HepG2 (cell line): ENCODE data around the gene PSMD1. TPM values are rescaled to one million over a fixed set of nuclear protein-coding genes. Genes with fewer than 3 reads are reported as not detected.

Experiments used
- ATAC-seq: fragments of 200-7000 bp; cut with Tn5 transposase; 3 replicates; pipeline ENCODE4 v1.9.1; 2020; ENCODE audit warnings: mild to moderate bottlenecking, moderate library complexity
- BruUV-seq: library from RNA; stranded (reverse); fragments of 400-500 nt; replicated peaks from 2 replicates; lab custom pipeline; 2021; lab: Mats Ljungman, UMichigan
- CTCF ChIA-PET: fragments of 300-600 bp; formaldehyde crosslinking; extraction: SDS; loops from one replicate; lab custom pipeline; 2021; ENCODE audit warnings: low total read pairs, inconsistent platforms, low intra/inter-chr PET ratio; lab: Yijun Ruan, JAX
- POLR2A ChIA-PET: fragments of 350-600 bp; sonication (Branson Sonifier 250); formaldehyde crosslinking; loops from one replicate; lab custom pipeline; 2020; ENCODE audit warnings: antibody characterized with exemption, inconsistent platforms; lab: Yijun Ruan, JAX
- DNase-seq: peaks from one replicate; pipeline ENCODE4 v3.0.0-alpha.2; 2015; ENCODE audit warnings: low spot score
- FAIRE-seq: peaks from 3 replicates; lab custom pipeline; 2011; peaks lifted over from hg19 to GRCh38; lab: Jason Lieb, UNC
- H2AFZ ChIP-seq: one replicate; pipeline ENCODE4 v1.6.1; 2011; ENCODE audit warnings: low read length, inconsistent platforms
- H3K27ac ChIP-seq: fragments of 300-600 bp; 3 replicates; pipeline ENCODE4 v1.8.0; 2011; ENCODE audit warnings: mixed run types, mild to moderate bottlenecking, mixed read lengths, low read length, inconsistent platforms; ENCODE audit not compliant: insufficient read depth; ENCODE audit errors: extremely low read length
- H3K27me3 ChIP-seq, 2 experiments: fragments of 200-600 bp in 1 of 2; 2 replicates in 1 of 2; 3 replicates in 1 of 2; pipeline versions ENCODE4 v1.6.0 to v1.8.0; 2011; ENCODE audit warnings: low read length in 2 of 2, mild to moderate bottlenecking in 2 of 2, moderate library complexity in 2 of 2, inconsistent platforms in 1 of 2; ENCODE audit not compliant: insufficient read depth in 2 of 2, control insufficient read depth in 1 of 2
- H3K36me3 ChIP-seq, 2 experiments: fragments of 200-600 bp in 1 of 2; replicated peaks in 1 of 2; 2 replicates in 1 of 2; 3 replicates in 1 of 2; pipeline versions ENCODE4 v1.5.1 to v1.8.0; 2011; ENCODE audit warnings: low read length in 2 of 2, inconsistent platforms in 1 of 2; ENCODE audit not compliant: insufficient read depth in 2 of 2, control insufficient read depth in 1 of 2
- H3K4me1 ChIP-seq: 2 replicates; pipeline ENCODE4 v1.5.1; 2012; ENCODE audit warnings: low read length, inconsistent platforms; ENCODE audit not compliant: insufficient read depth
- H3K4me2 ChIP-seq: 2 replicates; pipeline ENCODE4 v1.6.0; 2011; ENCODE audit warnings: low read depth, low read length, inconsistent platforms
- H3K4me3 ChIP-seq, 3 experiments: fragments of 200-600 bp in 1 of 3; sonication (generic), shearing (Covaris generic) in 1 of 3; replicated peaks in 1 of 3; 2 replicates each; pipeline ENCODE4 v1.5.1; 2011 to 2016; ENCODE audit warnings: low read length in 3 of 3, inconsistent platforms in 2 of 3, low read depth in 2 of 3, mild to moderate bottlenecking in 2 of 3, control low read depth in 1 of 3, mixed read lengths in 1 of 3; ENCODE audit not compliant: insufficient read depth in 1 of 3
- H3K79me2 ChIP-seq: one replicate; pipeline ENCODE4 v1.6.1; 2011; ENCODE audit warnings: low read length, inconsistent platforms; ENCODE audit not compliant: insufficient read depth
- H3K9ac ChIP-seq: 2 replicates; pipeline ENCODE4 v1.6.0; 2011; ENCODE audit warnings: mild to moderate bottlenecking, low read depth, low read length, inconsistent platforms; ENCODE audit not compliant: insufficient read depth
- H3K9me3 ChIP-seq: 2 replicates; pipeline ENCODE4 v1.5.1; 2012; ENCODE audit warnings: mild to moderate bottlenecking, low read length
- H4K20me1 ChIP-seq: 2 replicates; pipeline ENCODE4 v1.6.0; 2011; ENCODE audit warnings: inconsistent platforms, mild to moderate bottlenecking, low read length, moderate library complexity; ENCODE audit not compliant: insufficient read depth
- CC2D1A ChIP-seq: sonication (generic); formaldehyde crosslinking; IDR thresholded peaks from 2 replicates; pipeline ENCODE4 v1.8.1; 2023; ENCODE audit warnings: mild to moderate bottlenecking, missing genetic modification reagents
- GABPA ChIP-seq, 2 experiments: IDR thresholded peaks; 2 replicates each; pipeline ENCODE4 v1.6.1; 2011 to 2016; ENCODE audit warnings: low read depth in 2 of 2, low read length in 1 of 2, missing biosample characterization in 1 of 2, missing genetic modification characterization in 1 of 2
- GFI1 ChIP-seq: sonication (generic); formaldehyde crosslinking; IDR thresholded peaks from 2 replicates; pipeline ENCODE4 v1.5.0; 2020; ENCODE audit warnings: missing genetic modification reagents, mild to moderate bottlenecking, borderline replicate concordance
- HMG20A ChIP-seq: IDR thresholded peaks from 2 replicates; pipeline ENCODE4 v1.6.1; 2016; ENCODE audit warnings: borderline replicate concordance
- IRX3 ChIP-seq: sonication (generic); formaldehyde crosslinking; IDR thresholded peaks from 2 replicates; pipeline ENCODE4 v1.8.1; 2023; ENCODE audit warnings: mild to moderate bottlenecking, low read depth, missing genetic modification reagents, borderline replicate concordance
- POLR2AphosphoS2 ChIP-seq: IDR thresholded peaks from 2 replicates; pipeline ENCODE4 v1.6.1; 2011; ENCODE audit warnings: low read depth, low read length, improper control_type of control experiment
- SMAD3 ChIP-seq: sonication (generic); formaldehyde crosslinking; IDR thresholded peaks from 2 replicates; pipeline ENCODE4 v1.4.0; 2020; ENCODE audit warnings: missing genetic modification reagents
- TEAD3 ChIP-seq: optimal IDR thresholded peaks from 2 replicates; pipeline ENCODE3; 2016; ENCODE audit warnings: borderline replicate concordance
- ZFAT ChIP-seq: sonication (generic); formaldehyde crosslinking; conservative IDR thresholded peaks from 2 replicates; pipeline ENCODE4 v1.8.1; 2023; ENCODE audit warnings: missing genetic modification reagents, inconsistent platforms
- ZNF24 ChIP-seq: fragments of 450-650 bp; IDR thresholded peaks from 2 replicates; pipeline ENCODE4 v1.6.1; 2017; ENCODE audit warnings: antibody characterized with exemption, mild to moderate bottlenecking
- WGBS: methylation state at CpG from one replicate; pipeline ENCODE4 v1.1.6; 2017; ENCODE audit warnings: low lambda C conversion rate; 5-methylcytosine and 5-hydroxymethylcytosine counted together
- in situ Hi-C: cut with HindIII; loops from 2 replicates; pipeline ENCODE4 v1.10.0; 2017; ENCODE audit warnings: low pct_unique_long_range_greater_than_20kb; ENCODE audit not compliant: extremely low pct_ligation_motif_present
- intact Hi-C: fragments of 100-400 bp; cut with micrococcal nuclease; formaldehyde crosslinking; loops from one replicate; pipeline ENCODE4 v1.10.0; 2022; ENCODE audit not compliant: unreplicated experiment
- polyA plus RNA-seq, 8 experiments: library from polyadenylated mRNA; depleted of rRNA in 3 of 8; stranded (reverse) in 7 of 8; unstranded in 1 of 8; fragments of >200 nt; fragmentation: Illumina TruSeq in 4 of 8; extraction: Trizol in 4 of 8; gene quantifications; 2 replicates each; pipeline versions ENCODE4 v1.2.1 to v1.2.3, GENCODE V29; 2011 to 2016; ENCODE audit warnings: low read depth in 4 of 8, missing spikeins in 1 of 8, mixed read lengths in 1 of 8; ENCODE audit not compliant: insufficient read depth in 1 of 8
- total RNA-seq, 5 experiments: library from RNA; depleted of rRNA; stranded (reverse); fragments of >200 nt; fragmentation: Illumina TruSeq; extraction: Trizol; gene quantifications; 2 replicates each; pipeline ENCODE4 v1.2.3, GENCODE V29; 2016; ENCODE audit warnings: low read depth in 1 of 5
- TF ChIP-seq, protein P1 (sequence below): sonication (generic); formaldehyde crosslinking; conservative IDR thresholded peaks from 2 replicates; pipeline ENCODE4 v1.8.0; 2022; ENCODE audit warnings: missing genetic modification reagents
- TF ChIP-seq, protein P2 (sequence below): sonication (generic); formaldehyde crosslinking; conservative IDR thresholded peaks from 2 replicates; pipeline ENCODE4 v1.4.0; 2020; ENCODE audit warnings: missing genetic modification reagents
- TF ChIP-seq, protein P3 (sequence below): sonication (generic); formaldehyde crosslinking; IDR thresholded peaks from 2 replicates; pipeline ENCODE4 v1.5.0; 2020; ENCODE audit warnings: missing genetic modification reagents

The PSMD1 gene
- total and polyA plus RNA-seq, 2 of the 13 experiments (the other 11 are each of a cell fraction or from before 2014, with no cell fraction given), result 136 to 191 TPM

DNA sequence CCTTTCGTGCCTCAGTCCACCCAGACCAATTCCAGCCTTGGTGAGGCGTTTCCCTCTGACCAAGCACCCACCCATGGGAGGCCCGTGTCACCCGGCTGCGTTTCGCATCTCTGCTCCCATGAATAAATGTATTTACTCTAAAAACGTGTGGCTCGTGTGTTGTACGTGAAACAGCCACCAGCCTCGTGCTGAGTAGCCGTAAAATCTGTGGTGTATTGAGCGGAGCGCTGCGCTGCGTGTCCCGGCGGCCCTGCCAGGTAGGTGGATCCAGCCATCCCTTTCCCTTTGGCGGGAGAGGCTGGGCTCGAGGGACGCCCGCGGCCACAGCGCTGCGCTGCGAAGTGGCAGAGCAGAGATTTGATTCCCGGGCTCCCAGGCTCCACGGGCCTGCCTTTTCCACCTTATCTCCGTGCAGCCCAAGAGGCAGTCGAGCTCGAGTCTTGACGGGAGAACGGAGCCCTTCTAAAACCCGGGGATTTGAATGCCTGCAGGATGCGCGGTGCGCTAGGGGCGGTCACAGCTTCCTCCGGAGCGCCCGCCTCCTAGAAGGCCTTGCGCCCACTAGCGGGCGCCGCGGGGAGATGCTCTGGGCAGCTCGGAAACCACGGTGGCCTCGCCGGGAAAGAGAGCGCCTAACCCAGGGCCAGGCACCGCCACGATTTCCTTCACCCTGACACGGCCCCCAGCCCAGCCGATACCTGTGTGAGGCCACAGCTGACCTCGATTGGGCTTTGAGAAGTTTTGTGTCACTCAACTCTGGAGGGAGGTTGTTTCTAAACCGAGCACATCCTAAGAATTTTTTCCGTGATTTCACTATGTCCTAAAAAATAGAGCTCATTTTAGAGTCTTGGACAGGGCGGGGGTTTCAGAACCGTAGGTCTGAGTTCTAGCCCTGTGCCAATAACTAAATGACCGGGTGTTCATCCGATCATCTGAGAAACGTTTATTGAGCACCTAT is 3.9 kb upstream of the PSMD1 start (continued):
- TF ChIP-seq GABPA (IDR thresholded peaks at IDR 0.05; ENCODE audit: low read depth, low read length), result no peak
- TF ChIP-seq GABPA (CRISPR knock-in tag; IDR thresholded peaks at IDR 0.05; ENCODE audit: low read depth), result peak; percentile 79
- peak; percentile 96 for TF ChIP-seq SMAD3 (CRISPR knock-in tag)
- TF ChIP-seq, protein P1, sequence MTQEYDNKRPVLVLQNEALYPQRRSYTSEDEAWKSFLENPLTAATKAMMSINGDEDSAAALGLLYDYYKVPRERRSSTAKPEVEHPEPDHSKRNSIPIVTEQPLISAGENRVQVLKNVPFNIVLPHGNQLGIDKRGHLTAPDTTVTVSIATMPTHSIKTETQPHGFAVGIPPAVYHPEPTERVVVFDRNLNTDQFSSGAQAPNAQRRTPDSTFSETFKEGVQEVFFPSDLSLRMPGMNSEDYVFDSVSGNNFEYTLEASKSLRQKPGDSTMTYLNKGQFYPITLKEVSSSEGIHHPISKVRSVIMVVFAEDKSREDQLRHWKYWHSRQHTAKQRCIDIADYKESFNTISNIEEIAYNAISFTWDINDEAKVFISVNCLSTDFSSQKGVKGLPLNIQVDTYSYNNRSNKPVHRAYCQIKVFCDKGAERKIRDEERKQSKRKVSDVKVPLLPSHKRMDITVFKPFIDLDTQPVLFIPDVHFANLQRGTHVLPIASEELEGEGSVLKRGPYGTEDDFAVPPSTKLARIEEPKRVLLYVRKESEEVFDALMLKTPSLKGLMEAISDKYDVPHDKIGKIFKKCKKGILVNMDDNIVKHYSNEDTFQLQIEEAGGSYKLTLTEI, result no peak
- peak; percentile 12; the same call in 1 of the 2 replicates for TF ChIP-seq HMG20A
- no peak for TF ChIP-seq CC2D1A (CRISPR knock-in tag)
- TF ChIP-seq ZNF24, result peak; percentile 76; the same call in 1 of the 2 replicates

DNA sequence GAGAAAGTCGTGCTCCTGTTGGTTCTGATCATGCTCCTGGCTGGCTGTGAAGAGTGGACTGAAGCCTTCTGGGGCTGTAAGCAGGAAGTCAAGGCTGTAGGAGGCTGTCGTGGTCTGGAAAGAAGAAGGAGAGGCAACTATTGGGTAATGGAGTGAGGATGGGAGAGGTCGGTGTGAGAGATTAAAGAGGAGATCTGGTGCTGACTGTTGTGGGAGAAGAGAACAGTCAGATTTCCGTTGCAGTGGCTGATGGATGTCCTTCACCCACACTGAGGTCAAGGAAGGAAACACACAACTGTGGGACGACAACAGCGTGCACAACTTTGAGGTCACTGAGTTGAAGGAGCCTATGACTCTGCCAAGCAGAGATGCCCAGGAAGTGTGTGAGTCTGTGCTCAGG is 2.8 kb upstream of the PSMD1 start:
- CTCF ChIA-PET, result interaction anchor here (1.2 to 4.3 kb wide), 3 partner anchors 16 to 67 kb away, joined by 4 to 25 read pairs (median 4); partner anchors contain the start of gene C2orf72
- intact Hi-C loops, result loop anchor here (5.0 to 10.0 kb wide), 2 partner anchors 189 to 408 kb away; partner anchors contain the start of genes ITM2C and NCL
- Histone ChIP-seq H3K27me3 (no peaks in the 10 kb centered on the region; a peak in 1 of 5 replicates), H3K27ac (no peak overlapping the region), H3K36me3 (no peaks in the 10 kb centered on the region)
- no peak for DNase-seq
- TF ChIP-seq ZFAT (CRISPR knock-in tag) (no peak), GFI1 (CRISPR knock-in tag) (no peak), POLR2AphosphoS2 (0 out of 2 replicates have a peak, but pooled peaks have one; percentile 58), IRX3 (CRISPR knock-in tag) (no peak), TEAD3 (no peak)
- TF ChIP-seq, protein P2, sequence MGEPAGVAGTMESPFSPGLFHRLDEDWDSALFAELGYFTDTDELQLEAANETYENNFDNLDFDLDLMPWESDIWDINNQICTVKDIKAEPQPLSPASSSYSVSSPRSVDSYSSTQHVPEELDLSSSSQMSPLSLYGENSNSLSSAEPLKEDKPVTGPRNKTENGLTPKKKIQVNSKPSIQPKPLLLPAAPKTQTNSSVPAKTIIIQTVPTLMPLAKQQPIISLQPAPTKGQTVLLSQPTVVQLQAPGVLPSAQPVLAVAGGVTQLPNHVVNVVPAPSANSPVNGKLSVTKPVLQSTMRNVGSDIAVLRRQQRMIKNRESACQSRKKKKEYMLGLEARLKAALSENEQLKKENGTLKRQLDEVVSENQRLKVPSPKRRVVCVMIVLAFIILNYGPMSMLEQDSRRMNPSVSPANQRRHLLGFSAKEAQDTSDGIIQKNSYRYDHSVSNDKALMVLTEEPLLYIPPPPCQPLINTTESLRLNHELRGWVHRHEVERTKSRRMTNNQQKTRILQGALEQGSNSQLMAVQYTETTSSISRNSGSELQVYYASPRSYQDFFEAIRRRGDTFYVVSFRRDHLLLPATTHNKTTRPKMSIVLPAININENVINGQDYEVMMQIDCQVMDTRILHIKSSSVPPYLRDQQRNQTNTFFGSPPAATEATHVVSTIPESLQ (CRISPR knock-in tag), result no peak
- TF ChIP-seq, protein P3, sequence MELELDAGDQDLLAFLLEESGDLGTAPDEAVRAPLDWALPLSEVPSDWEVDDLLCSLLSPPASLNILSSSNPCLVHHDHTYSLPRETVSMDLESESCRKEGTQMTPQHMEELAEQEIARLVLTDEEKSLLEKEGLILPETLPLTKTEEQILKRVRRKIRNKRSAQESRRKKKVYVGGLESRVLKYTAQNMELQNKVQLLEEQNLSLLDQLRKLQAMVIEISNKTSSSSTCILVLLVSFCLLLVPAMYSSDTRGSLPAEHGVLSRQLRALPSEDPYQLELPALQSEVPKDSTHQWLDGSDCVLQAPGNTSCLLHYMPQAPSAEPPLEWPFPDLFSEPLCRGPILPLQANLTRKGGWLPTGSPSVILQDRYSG (CRISPR knock-in tag), result no peak
- TF ChIP-seq, all 625 proteins: peak for 1
- in situ Hi-C loops, result loop anchor here (5.0 kb wide), 1 partner anchor 57 kb away; the partner anchor contains the start of gene SPATA3
- Histone ChIP-seq H3K9ac (no peak overlapping the region), H2AFZ (no peak overlapping the region), H3K4me1 (peaks cover 63% of the 10 kb centered on the region), H4K20me1 (peaks cover 9% of the 10 kb centered on the region; the same call in 1 of the 2 replicates), H3K79me2 (peaks cover 21% of the 10 kb centered on the region), H3K4me3 (no peak overlapping the region), H3K4me2 (no peak overlapping the region), H3K9me3 (no peaks in the 10 kb centered on the region)
- no TSS peak for BruUV-seq
- ATAC-seq, result no peak
- WGBS, result 96% methylated on average over 6 of the region's 6 CpGs
- FAIRE-seq, result no peak
- POLR2A ChIA-PET, result interaction anchor here (1.8 to 7.7 kb wide), 2 partner anchors 15 to 410 kb away, joined by 9 to 399 read pairs; partner anchors contain the start of genes C2orf72 and NCL
